Naive B cell (primary cell): ENCODE data around the gene ARHGAP10. TPM values are rescaled to one million over a fixed set of nuclear protein-coding genes. Genes with fewer than 3 reads are reported as not detected.

Experiments
- ATAC-seq, 2 donors: fragments of 150-1000 bp; cut with Tn5 transposase; 2 replicates each; pipeline ENCODE4 v1.10.0; 2021; ENCODE audit warnings: low read depth in 2 of 2, mild to moderate bottlenecking in 2 of 2, moderate library complexity in 2 of 2
- DNase-seq: peaks from one replicate; pipeline ENCODE4 v3.0.0; 2022
- H3K27ac Mint-ChIP-seq, 6 donors: one replicate each; pipeline ENCODE4 v1.8.0; 2020 to 2022; ENCODE audit warnings: mild to moderate bottlenecking in 6 of 6, mixed read lengths in 6 of 6, moderate library complexity in 5 of 6, inconsistent platforms in 2 of 6
- H3K27me3 Mint-ChIP-seq, 3 donors: one replicate each; pipeline ENCODE4 v1.8.0; 2021 to 2022; ENCODE audit warnings: mixed read lengths in 3 of 3, mild to moderate bottlenecking in 1 of 3
- H3K36me3 Mint-ChIP-seq, 2 donors: one replicate each; pipeline ENCODE4 v1.8.0; 2020 to 2022; ENCODE audit warnings: mixed read lengths in 2 of 2, inconsistent platforms in 1 of 2, mild to moderate bottlenecking in 1 of 2
- H3K4me1 Mint-ChIP-seq, 3 donors: one replicate each; pipeline ENCODE4 v1.8.0; 2020 to 2022; ENCODE audit warnings: mixed read lengths in 3 of 3, inconsistent platforms in 1 of 3, mild to moderate bottlenecking in 1 of 3, moderate library complexity in 1 of 3
- H3K4me3 Mint-ChIP-seq, 8 donors: one replicate each; pipeline ENCODE4 v1.8.0; 2020 to 2022; ENCODE audit warnings: mild to moderate bottlenecking in 8 of 8, mixed read lengths in 8 of 8, moderate library complexity in 8 of 8, inconsistent platforms in 2 of 8
- H3K9me3 Mint-ChIP-seq, 7 donors: one replicate each; pipeline ENCODE4 v1.8.0; 2020 to 2022; ENCODE audit warnings: mixed read lengths in 7 of 7, mild to moderate bottlenecking in 5 of 7, inconsistent platforms in 2 of 7, moderate library complexity in 1 of 7
- polyA plus RNA-seq, 6 donors: library from polyadenylated mRNA; unstranded; fragments of 300-500 nt; fragmentation: Illumina TruSeq; gene quantifications; one replicate each; pipeline ENCODE4 v1.2.3, GENCODE V29; 2021; ENCODE audit warnings: low read depth in 6 of 6

ARHGAP10 gene
- polyA plus RNA-seq = under 1 TPM in 1 of 6 donors, not detected in 5; 0.26 TPM

DNA sequence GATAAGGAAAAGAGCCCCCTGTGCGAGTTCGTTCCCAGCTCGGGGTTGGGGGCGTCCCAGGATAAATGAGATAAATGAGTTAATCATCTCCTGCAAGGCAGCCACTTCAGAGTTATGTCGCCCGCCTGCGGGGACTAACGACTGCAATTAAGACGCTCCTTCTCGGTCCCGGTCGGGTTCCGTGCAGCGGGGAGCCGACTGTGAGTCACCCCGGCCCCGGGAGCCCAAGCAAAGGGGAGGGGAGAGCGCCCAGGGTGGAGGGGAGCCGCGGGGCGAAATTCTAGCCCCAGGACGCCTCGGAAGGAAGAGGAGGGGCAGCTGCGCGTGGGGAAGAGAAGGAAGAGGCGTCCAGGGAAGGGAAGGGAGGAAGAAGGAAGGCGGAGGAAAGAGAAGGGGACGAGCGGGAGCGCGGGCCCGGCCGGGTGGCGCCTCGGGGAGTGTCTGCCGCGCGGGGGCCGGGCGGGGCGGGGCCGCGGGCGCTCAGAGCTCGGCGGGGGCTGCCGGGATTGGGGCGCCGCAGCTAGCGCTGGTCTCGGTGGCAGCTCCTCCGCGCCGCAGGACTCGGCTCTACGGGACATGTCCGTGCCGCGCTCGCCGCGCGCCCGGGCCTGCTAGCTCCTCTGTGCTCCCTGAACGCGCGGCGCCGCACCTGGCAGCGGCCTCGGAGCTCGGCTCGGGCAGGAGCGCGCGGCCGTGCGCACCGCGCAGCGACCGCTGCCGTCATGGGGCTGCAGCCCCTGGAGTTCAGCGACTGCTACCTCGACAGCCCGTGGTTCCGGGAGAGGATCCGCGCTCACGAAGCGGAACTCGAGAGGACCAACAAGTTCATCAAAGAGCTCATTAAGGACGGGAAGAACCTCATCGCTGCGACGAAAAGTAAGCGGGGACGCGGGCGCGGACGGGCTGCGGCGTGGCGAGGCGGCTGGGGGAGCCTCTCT lies at the start of gene ARHGAP10:
TSS of gene ARHGAP10 (plus strand) at position 509 of the 938 bp plus-strand sequence. CDS start at position 723, 214 bp downstream.
- H3K9me3 Mint-ChIP-seq = no peaks in the 10 kb centered on the region
- H3K27me3 Mint-ChIP-seq = peaks cover 43 to 63% (median 52%) of the 10 kb centered on the region in 3 donors
- H3K36me3 Mint-ChIP-seq = no peaks in the 10 kb centered on the region
- H3K4me1 Mint-ChIP-seq = peaks cover 14 to 22% (median 21%) of the 10 kb centered on the region in 3 donors
- H3K4me3 Mint-ChIP-seq = peak within 1 kb of the TSS; percentile 87 to 95 (median 91)
- DNase-seq = peak; percentile 31
- peak within 1 kb of the TSS in 2 of 6 donors; percentile 65 to 93 for H3K27ac Mint-ChIP-seq
- peak; percentile 71 to 74 for ATAC-seq

- Mint-ChIP-seq H3K36me3 (peaks cover 0 to 8% of the 10 kb centered on the region in 2 donors), H3K4me1 (peaks cover 22 to 37% (median 27%) of the 10 kb centered on the region in 3 donors)
- no peak for ATAC-seq
Measured at GRCh38 chr4:147682755-147683154, 49.1 kb upstream of the ARHGAP10 start.

GRCh38 chr4:147683188-147683591 lies 48.7 kb upstream of the ARHGAP10 start:
- Mint-ChIP-seq H3K9me3 (no peaks in the 10 kb centered on the region), H3K27me3 (peaks cover 0 to 18% (median 0%) of the 10 kb centered on the region in 3 donors)
- peak; percentile 9 for DNase-seq

More at GRCh38 chr4:147682755-147683154, 49.1 kb upstream of the ARHGAP10 start:
- Mint-ChIP-seq H3K4me3 (peak overlapping the region; percentile 93 to 98 (median 97)), H3K27ac (peak overlapping the region in 5 of 6 donors; percentile 94 to 98 (median 97)), H3K9me3 (no peaks in the 10 kb centered on the region), H3K27me3 (peaks cover 0 to 18% (median 0%) of the 10 kb centered on the region in 3 donors)
- no peak for DNase-seq

GRCh38 chr4:147683717-147684700 lies 47.9 kb upstream of the ARHGAP10 start, which contains the start of gene PRMT9:
TSS of gene PRMT9 (minus strand) at chr4:147684163. CDS start at chr4:147683987, 176 bp downstream.
- Mint-ChIP-seq H3K36me3 (peaks cover 0 to 2% of the 10 kb centered on the region in 2 donors), H3K4me1 (peaks cover 22 to 33% (median 25%) of the 10 kb centered on the region in 3 donors), H3K4me3 (peak within 1 kb of the TSS; percentile 93 to 98 (median 97)), H3K9me3 (no peaks in the 10 kb centered on the region), H3K27ac (peak within 1 kb of the TSS; percentile 94 to 98 (median 98)), H3K27me3 (peaks cover 0 to 20% (median 0%) of the 10 kb centered on the region in 3 donors)
- DNase-seq (peak; percentile 80), ATAC-seq (peak; percentile 93 to 95)

More at GRCh38 chr4:147683188-147683591, 48.7 kb upstream of the ARHGAP10 start:
- peaks cover 0 to 8% of the 10 kb centered on the region in 2 donors for H3K36me3 Mint-ChIP-seq
- H3K4me1 Mint-ChIP-seq = peaks cover 22 to 37% (median 27%) of the 10 kb centered on the region in 3 donors
- H3K4me3 Mint-ChIP-seq = peak overlapping the region; percentile 93 to 98 (median 97)
- peak overlapping the region; percentile 94 to 98 (median 98) for H3K27ac Mint-ChIP-seq
- no peak for ATAC-seq

- Mint-ChIP-seq H3K27me3 (peaks cover 28 to 52% (median 38%) of the 10 kb centered on the region in 3 donors), H3K9me3 (no peaks in the 10 kb centered on the region), H3K4me3 (no peak overlapping the region), H3K4me1 (peaks cover 4 to 8% (median 5%) of the 10 kb centered on the region in 3 donors), H3K27ac (no peak overlapping the region), H3K36me3 (no peaks in the 10 kb centered on the region)
- DNase-seq = no peak
- no peak for ATAC-seq
Measured at GRCh38 chr4:147689067-147689466, 42.8 kb upstream of the ARHGAP10 start.

- H3K27me3 Mint-ChIP-seq = peaks cover 35 to 53% (median 48%) of the 10 kb centered on the region in 3 donors
- H3K27ac Mint-ChIP-seq = no peak overlapping the region
- no peak for DNase-seq
- H3K36me3 Mint-ChIP-seq = no peaks in the 10 kb centered on the region
- H3K9me3 Mint-ChIP-seq = no peaks in the 10 kb centered on the region
- no peaks in the 10 kb centered on the region for H3K4me1 Mint-ChIP-seq
- H3K4me3 Mint-ChIP-seq = no peak overlapping the region
- ATAC-seq = no peak
Measured at GRCh38 chr4:147691820-147692219, 40.1 kb upstream of the ARHGAP10 start.

GRCh38 chr4:147693218-147693617 lies 38.7 kb upstream of the ARHGAP10 start:
- DNase-seq = no peak

GRCh38 chr4:147696866-147697265 lies 35.0 kb upstream of the ARHGAP10 start:
- DNase-seq = no peak
- H3K4me3 Mint-ChIP-seq = no peak overlapping the region
- H3K4me1 Mint-ChIP-seq = no peaks in the 10 kb centered on the region
- no peak overlapping the region for H3K27ac Mint-ChIP-seq
- no peaks in the 10 kb centered on the region for H3K36me3 Mint-ChIP-seq
- no peak for ATAC-seq
- peaks cover 33 to 54% (median 44%) of the 10 kb centered on the region in 3 donors for H3K27me3 Mint-ChIP-seq
- peaks cover 0 to 21% (median 10%) of the 10 kb centered on the region in 7 donors for H3K9me3 Mint-ChIP-seq

More at GRCh38 chr4:147693218-147693617, 38.7 kb upstream of the ARHGAP10 start:
- no peaks in the 10 kb centered on the region for H3K36me3 Mint-ChIP-seq
- peaks cover 42 to 58% (median 57%) of the 10 kb centered on the region in 3 donors for H3K27me3 Mint-ChIP-seq
- no peak overlapping the region for H3K4me3 Mint-ChIP-seq
- peaks cover 0 to 6% (median 0%) of the 10 kb centered on the region in 7 donors for H3K9me3 Mint-ChIP-seq
- no peak for ATAC-seq
- H3K4me1 Mint-ChIP-seq = no peaks in the 10 kb centered on the region
- H3K27ac Mint-ChIP-seq = no peak overlapping the region

GRCh38 chr4:147704846-147705245 lies 27.0 kb upstream of the ARHGAP10 start:
- no peak overlapping the region for H3K27ac Mint-ChIP-seq
- DNase-seq = no peak
- H3K9me3 Mint-ChIP-seq = peaks cover 0 to 14% (median 5%) of the 10 kb centered on the region in 7 donors
- no peaks in the 10 kb centered on the region for H3K4me1 Mint-ChIP-seq
- peaks cover 6 to 20% (median 8%) of the 10 kb centered on the region in 3 donors for H3K27me3 Mint-ChIP-seq
- no peaks in the 10 kb centered on the region for H3K36me3 Mint-ChIP-seq
- H3K4me3 Mint-ChIP-seq = no peak overlapping the region
- no peak for ATAC-seq

- Mint-ChIP-seq H3K27me3 (peaks cover 0 to 5% (median under 1%) of the 10 kb centered on the region in 3 donors), H3K4me3 (no peak overlapping the region), H3K9me3 (no peaks in the 10 kb centered on the region), H3K4me1 (no peaks in the 10 kb centered on the region), H3K36me3 (no peaks in the 10 kb centered on the region), H3K27ac (no peak overlapping the region)
- DNase-seq = peak; percentile 7
- ATAC-seq = peak in 1 of 2 donors; percentile 41
Measured at GRCh38 chr4:147707892-147708672, 23.8 kb upstream of the ARHGAP10 start.

- H3K27me3 Mint-ChIP-seq = peaks cover 0 to 14% (median 8%) of the 10 kb centered on the region in 3 donors
- DNase-seq = no peak
- H3K4me3 Mint-ChIP-seq = no peak overlapping the region
- H3K4me1 Mint-ChIP-seq = no peaks in the 10 kb centered on the region
- no peaks in the 10 kb centered on the region for H3K36me3 Mint-ChIP-seq
- ATAC-seq = no peak
- no peaks in the 10 kb centered on the region for H3K9me3 Mint-ChIP-seq
- no peak overlapping the region for H3K27ac Mint-ChIP-seq
Measured at GRCh38 chr4:147709999-147710398, 21.9 kb upstream of the ARHGAP10 start.
